Loucy (cell line): ENCODE measurements around the gene PAM.
"Not testable (repeated sequence)": the region's sequence is repeated elsewhere in the genome, so short reads cannot be mapped to it uniquely, and the experiment has no call there.

ENCODE experiments used
- H2AFZ ChIP-seq: fragments of 200-600 bp; sonication (generic); 2 replicates; pipeline ENCODE4 v1.6.0; 2016; ENCODE audit warnings: antibody characterized with exemption, mild to moderate bottlenecking, low read length, moderate library complexity
- H3F3A ChIP-seq: fragments of 200-600 bp; 2 replicates; pipeline ENCODE4 v1.6.0; 2016; ENCODE audit warnings: antibody characterized with exemption, low read depth, mild to moderate bottlenecking
- H3K27me3 ChIP-seq: fragments of 200-600 bp; sonication (generic); 2 replicates; pipeline ENCODE4 v1.6.1; 2014; ENCODE audit warnings: low read length, mild to moderate bottlenecking; ENCODE audit not compliant: insufficient read depth, poor library complexity, severe bottlenecking
- H3K36me3 ChIP-seq: fragments of 200-600 bp; sonication (generic); 2 replicates; pipeline ENCODE4 v1.6.1; 2016; ENCODE audit warnings: low read length; ENCODE audit not compliant: insufficient read depth
- H3K4me1 ChIP-seq: fragments of 200-600 bp; sonication (generic); 2 replicates; pipeline ENCODE4 v1.5.1; 2014; ENCODE audit warnings: low read length, mild to moderate bottlenecking; ENCODE audit not compliant: insufficient read depth, poor library complexity, severe bottlenecking
- H3K4me2 ChIP-seq: fragments of 200-600 bp; sonication (generic); 2 replicates; pipeline ENCODE4 v1.6.0; 2014; ENCODE audit warnings: antibody characterized with exemption, low read length, low read depth, mild to moderate bottlenecking; ENCODE audit not compliant: poor library complexity, severe bottlenecking
- H3K4me3 ChIP-seq: fragments of 200-600 bp; sonication (generic); 2 replicates; pipeline ENCODE4 v1.5.1; 2014; ENCODE audit warnings: low read length, mild to moderate bottlenecking, mixed read lengths; ENCODE audit not compliant: poor library complexity, severe bottlenecking
- H3K79me2 ChIP-seq: fragments of 200-600 bp; sonication (generic); 2 replicates; pipeline ENCODE4 v1.6.1; 2014; ENCODE audit warnings: low read length; ENCODE audit not compliant: insufficient read depth
- H3K9ac ChIP-seq: fragments of 200-600 bp; sonication (generic); 2 replicates; pipeline ENCODE4 v1.6.0; 2014; ENCODE audit warnings: mild to moderate bottlenecking, low read depth, low read length, moderate library complexity; ENCODE audit not compliant: poor library complexity, severe bottlenecking
- H3K9me2 ChIP-seq: fragments of 200-600 bp; sonication (generic); replicated peaks from 2 replicates; pipeline ENCODE4 v1.6.1; 2016; ENCODE audit warnings: low read depth, low read length, mixed read lengths
- H3K9me3 ChIP-seq: fragments of 200-600 bp; sonication (generic); 2 replicates; pipeline ENCODE4 v1.6.1; 2014; ENCODE audit warnings: mild to moderate bottlenecking, antibody characterized with exemption, low read length, low read depth; ENCODE audit not compliant: insufficient read depth
- H4K20me1 ChIP-seq: fragments of 200-600 bp; sonication (generic); 2 replicates; pipeline ENCODE4 v1.6.0; 2014; ENCODE audit warnings: antibody characterized with exemption, low read length, mild to moderate bottlenecking; ENCODE audit not compliant: insufficient read depth, poor library complexity, severe bottlenecking
- CTCF ChIP-seq: fragments of 200-600 bp; sonication (generic); conservative IDR thresholded peaks from 2 replicates; pipeline ENCODE4 v1.5.1; 2014; ENCODE audit warnings: mild to moderate bottlenecking, antibody characterized with exemption, low read length
- EZH2phosphoT487 ChIP-seq: fragments of 200-600 bp; IDR thresholded peaks from 2 replicates; pipeline ENCODE4 v1.6.1; 2018; ENCODE audit warnings: antibody characterized with exemption, mild to moderate bottlenecking, moderate library complexity, borderline replicate concordance

The PAM gene

DNA sequence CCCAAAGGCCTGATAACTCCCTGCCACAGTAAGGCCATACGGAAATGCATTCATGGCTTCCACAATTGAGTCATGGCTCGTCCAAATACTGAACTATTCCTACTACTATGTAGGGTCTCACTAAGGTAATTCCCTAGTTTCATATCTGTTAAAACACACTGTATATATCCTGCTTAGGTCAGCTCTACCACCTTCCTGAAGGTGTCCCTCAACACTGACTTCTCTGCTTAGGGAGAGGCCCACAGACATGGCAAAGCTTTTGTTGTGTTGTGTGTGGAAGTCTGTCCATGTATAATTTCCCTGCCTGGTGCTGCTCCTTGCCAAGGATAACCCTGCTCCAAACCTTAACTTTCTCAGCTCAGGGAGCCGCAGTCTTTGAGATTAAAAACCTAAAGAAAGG is 304.4 kb downstream of the PAM start:
- H4K20me1 ChIP-seq = no peaks in the 10 kb centered on the region
- H3K36me3 ChIP-seq = no peaks in the 10 kb centered on the region
- no peak overlapping the region for H3K9ac ChIP-seq
- H3K27me3 ChIP-seq = no peaks in the 10 kb centered on the region
- H3K4me1 ChIP-seq = no peaks in the 10 kb centered on the region
- H3K4me3 ChIP-seq = no peak overlapping the region
- no peak overlapping the region; the same call in 1 of the 2 replicates for H2AFZ ChIP-seq
- H3K4me2 ChIP-seq = no peak overlapping the region
- TF ChIP-seq CTCF = no peak
- TF ChIP-seq EZH2phosphoT487 = no peak
- no peaks in the 10 kb centered on the region for H3F3A ChIP-seq
- H3K9me2 ChIP-seq = no peaks in the 10 kb centered on the region
- no peaks in the 10 kb centered on the region for H3K79me2 ChIP-seq
- H3K9me3 ChIP-seq = no peaks in the 10 kb centered on the region

- H3K9ac ChIP-seq = no peak overlapping the region
- H3K36me3 ChIP-seq = no peaks in the 10 kb centered on the region
- H3K79me2 ChIP-seq = no peaks in the 10 kb centered on the region
- no peak overlapping the region for H2AFZ ChIP-seq
- no peaks in the 10 kb centered on the region for H3K9me2 ChIP-seq
- H4K20me1 ChIP-seq = no peaks in the 10 kb centered on the region
- no peaks in the 10 kb centered on the region for H3K4me1 ChIP-seq
- H3K4me3 ChIP-seq = no peak overlapping the region
- no peak overlapping the region for H3K4me2 ChIP-seq
- H3K9me3 ChIP-seq = no peaks in the 10 kb centered on the region
- H3F3A ChIP-seq = no peaks in the 10 kb centered on the region
- no peaks in the 10 kb centered on the region for H3K27me3 ChIP-seq
- TF ChIP-seq EZH2phosphoT487 (no peak), CTCF (no peak)
These were observed 305.4 kb downstream of the PAM start for GRCh38 chr5:103060424-103060954.

DNA sequence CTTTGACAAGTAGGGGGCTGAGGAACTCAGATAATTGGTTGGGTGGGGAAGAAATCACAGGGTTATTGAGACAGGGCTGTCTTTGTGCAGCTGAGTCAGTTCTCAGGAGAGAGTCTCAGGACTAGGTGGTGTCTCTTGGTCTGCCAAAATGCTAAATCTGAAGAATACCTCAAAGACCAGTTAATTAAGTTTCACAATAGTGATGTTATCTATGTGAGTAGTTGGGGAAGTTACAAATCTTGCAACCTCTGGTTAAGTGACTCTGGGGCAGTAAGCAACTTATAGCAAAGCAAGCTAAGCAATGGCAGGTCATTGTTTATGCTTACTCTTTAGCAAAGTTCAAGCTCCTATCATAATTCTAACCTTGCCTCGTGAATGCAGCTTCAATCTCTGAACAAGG is 311.2 kb downstream of the PAM start:
- H3K9ac ChIP-seq = no peak overlapping the region
- H3K79me2 ChIP-seq = no peaks in the 10 kb centered on the region
- TF ChIP-seq CTCF (no peak), EZH2phosphoT487 (no peak)
- no peaks in the 10 kb centered on the region for H4K20me1 ChIP-seq
- no peaks in the 10 kb centered on the region for H3K27me3 ChIP-seq
- H3K4me1 ChIP-seq = no peaks in the 10 kb centered on the region
- H3K9me2 ChIP-seq = no peaks in the 10 kb centered on the region
- no peak overlapping the region for H2AFZ ChIP-seq
- no peaks in the 10 kb centered on the region for H3K9me3 ChIP-seq
- no peak overlapping the region for H3K4me3 ChIP-seq
- H3F3A ChIP-seq = no peaks in the 10 kb centered on the region
- no peaks in the 10 kb centered on the region for H3K36me3 ChIP-seq
- no peak overlapping the region for H3K4me2 ChIP-seq

DNA sequence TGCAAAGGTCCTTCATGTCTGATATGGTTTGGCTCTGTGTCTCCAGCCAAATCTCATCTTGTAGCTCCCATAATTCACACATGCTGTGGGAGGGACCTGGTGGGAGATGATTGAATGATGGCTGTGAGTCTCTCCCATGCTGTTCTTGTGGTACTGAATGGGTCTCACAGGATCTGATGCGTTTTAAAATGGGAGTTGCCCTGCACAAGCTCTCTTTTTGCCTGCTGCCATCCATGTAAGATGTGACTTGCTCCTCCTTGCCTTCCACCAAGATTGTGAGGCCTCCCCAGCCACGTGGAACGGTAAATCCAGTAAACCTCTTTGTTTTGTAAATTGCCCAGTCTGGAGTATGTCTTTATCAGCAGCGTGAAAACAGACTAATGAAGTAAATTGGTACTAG is 318.4 kb downstream of the PAM start:
- H2AFZ ChIP-seq, H3K36me3 ChIP-seq, H3K9me2 ChIP-seq, H4K20me1 ChIP-seq, H3K9ac ChIP-seq, H3K4me3 ChIP-seq, H3K4me1 ChIP-seq, H3K9me3 ChIP-seq, H3K27me3 ChIP-seq, H3F3A ChIP-seq, H3K79me2 ChIP-seq, H3K4me2 ChIP-seq: not testable (repeated sequence)
